DMS153 treated with DMSO at 0.1 percent for 48 hours (cell line): ENCODE results near the gene SLC17A1.

ENCODE experiments used
- DNase-seq: peaks from one replicate; lab custom pipeline; 2025; ENCODE audit not compliant: unreplicated experiment; lab: John Stamatoyannopoulos, UW

The SLC17A1 gene, protein sequence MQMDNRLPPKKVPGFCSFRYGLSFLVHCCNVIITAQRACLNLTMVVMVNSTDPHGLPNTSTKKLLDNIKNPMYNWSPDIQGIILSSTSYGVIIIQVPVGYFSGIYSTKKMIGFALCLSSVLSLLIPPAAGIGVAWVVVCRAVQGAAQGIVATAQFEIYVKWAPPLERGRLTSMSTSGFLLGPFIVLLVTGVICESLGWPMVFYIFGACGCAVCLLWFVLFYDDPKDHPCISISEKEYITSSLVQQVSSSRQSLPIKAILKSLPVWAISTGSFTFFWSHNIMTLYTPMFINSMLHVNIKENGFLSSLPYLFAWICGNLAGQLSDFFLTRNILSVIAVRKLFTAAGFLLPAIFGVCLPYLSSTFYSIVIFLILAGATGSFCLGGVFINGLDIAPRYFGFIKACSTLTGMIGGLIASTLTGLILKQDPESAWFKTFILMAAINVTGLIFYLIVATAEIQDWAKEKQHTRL

DNA sequence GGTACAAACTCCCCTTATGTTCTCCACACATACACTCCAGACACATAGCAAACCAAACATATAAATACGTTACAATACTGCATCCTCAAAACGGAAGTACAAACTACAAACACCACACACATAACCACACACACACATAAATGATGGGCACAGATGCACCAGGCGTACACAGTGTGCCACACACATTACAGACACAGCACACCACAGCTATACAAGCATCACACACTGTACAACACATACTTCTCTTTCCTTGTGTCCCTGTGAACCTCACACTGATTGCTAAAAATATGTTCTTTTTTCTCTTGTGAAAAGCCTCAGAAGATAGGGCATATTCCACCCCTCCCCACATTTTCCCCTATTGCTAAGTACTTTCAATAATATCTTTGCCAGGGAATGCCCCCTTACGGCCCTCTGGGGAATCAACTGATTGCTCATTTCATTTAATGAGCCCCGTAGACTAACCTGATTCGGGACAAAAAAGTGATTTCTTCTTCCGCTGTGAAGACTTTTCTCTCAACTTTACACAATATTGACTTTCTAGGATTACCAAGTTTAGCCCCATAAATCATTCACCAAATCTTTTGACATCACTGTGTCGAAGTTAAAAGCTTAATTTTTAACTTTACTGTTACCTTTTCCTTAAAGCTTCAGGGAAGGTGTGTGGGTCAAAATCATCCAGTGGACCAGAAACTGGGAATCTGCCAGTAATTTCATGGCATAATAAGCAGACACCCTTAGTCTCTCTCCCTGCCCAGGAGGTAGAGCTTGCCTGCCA, at the start of gene SLC17A1:
TSS of gene SLC17A1 (minus strand) at position 521 of the 775 bp plus-strand sequence. CDS start 1,495 bp downstream, outside the sequence.
- no peak for DNase-seq

DNA sequence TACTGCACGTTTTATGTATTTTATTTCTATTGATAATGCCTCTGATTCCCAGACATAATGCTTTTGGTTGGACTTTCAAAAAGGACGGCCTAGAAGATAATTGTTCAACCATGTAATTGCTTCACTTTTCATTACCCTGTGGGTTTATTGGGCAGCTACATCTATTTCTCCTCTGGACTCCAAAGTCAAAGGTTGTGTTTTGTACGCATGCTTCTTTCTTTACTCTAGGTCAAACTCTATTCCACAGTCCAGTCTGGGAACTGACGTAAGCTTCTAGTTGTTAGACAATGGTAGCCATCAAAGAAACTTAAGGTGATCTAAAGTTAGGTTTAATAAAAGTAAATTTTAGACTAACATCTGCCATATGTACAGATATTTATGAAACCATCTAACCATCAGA, 48.7 kb upstream of the SLC17A1 start:
- DNase-seq = no peak

DNA sequence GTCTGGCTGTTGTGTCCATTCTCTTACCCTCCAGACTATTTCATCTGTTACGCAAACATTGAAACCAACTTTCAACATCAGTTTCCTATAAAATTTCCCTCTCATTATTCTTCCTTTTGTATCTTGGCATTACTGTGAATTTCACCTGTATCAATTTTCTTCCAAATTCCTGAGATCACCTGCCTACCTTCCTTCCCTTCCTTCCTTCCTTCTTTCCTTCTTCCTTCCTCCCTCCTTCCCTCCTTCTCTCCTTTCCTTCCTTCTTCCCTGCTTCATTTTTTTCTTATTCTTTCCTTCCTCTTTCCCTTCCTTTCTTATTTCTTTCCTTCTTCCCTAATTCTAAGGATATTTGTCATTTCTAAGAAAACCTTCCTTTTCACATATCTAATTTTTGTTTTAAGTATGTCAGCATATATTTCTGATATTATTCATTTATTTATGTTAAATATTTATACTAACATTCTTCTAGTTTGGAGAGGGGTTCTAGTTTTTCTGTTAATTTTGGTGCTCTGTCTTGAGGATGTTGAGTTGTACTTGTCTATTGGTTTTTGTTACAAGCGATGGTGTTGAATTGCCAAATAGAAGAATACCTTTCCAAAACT, 47.0 kb upstream of the SLC17A1 start:
- DNase-seq = no peak

- DNase-seq = no peak
Measured at GRCh38 chr6:25875926-25876602, 44.2 kb upstream of the SLC17A1 start.

- no peak for DNase-seq
Measured at GRCh38 chr6:25875563-25875905, 43.7 kb upstream of the SLC17A1 start.

DNA sequence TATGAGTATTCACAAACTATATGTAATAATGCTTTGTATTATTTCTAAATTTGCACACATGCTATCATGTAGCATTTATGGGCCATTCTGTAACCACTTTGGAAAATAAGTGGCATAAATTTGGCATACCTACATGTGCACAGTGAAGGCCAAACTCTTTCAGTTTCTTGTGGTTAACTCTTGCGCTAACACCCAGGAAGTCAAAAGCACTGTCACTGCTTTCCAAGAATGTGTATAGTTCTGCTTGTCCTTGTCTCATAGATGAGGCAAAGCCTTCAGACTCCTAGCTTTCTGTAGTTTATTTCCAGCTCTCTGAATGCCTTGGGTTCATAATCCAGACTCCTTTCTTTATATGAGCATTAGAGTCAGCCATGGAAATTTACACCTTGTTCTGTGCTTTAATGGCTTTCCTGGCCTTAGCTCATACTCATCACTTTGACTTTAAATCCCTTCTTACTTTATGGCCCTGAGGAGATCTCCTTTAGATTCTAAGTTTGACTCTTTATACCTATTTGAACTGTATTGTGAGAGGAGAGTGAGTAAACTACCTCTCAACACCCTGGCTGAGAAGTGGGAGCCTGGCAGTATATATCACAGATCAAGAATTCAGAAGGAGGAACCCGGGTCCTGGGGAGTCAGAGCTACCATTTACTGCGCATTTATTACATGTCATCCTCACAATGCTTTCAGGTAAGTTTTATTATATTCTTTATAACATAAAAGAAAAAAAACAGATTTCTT, 43.1 kb upstream of the SLC17A1 start:
- no peak for DNase-seq

GRCh38 chr6:25874118-25874517, 42.3 kb upstream of the SLC17A1 start, which contains the start of gene SLC17A3:
SLC17A3 (minus strand) TSS chr6:25874243; CDS start chr6:25868387, 5,856 bp downstream.
- DNase-seq = no peak

- DNase-seq = no peak
Measured at GRCh38 chr6:25872814-25873213, 41.0 kb upstream of the SLC17A1 start.

DNA sequence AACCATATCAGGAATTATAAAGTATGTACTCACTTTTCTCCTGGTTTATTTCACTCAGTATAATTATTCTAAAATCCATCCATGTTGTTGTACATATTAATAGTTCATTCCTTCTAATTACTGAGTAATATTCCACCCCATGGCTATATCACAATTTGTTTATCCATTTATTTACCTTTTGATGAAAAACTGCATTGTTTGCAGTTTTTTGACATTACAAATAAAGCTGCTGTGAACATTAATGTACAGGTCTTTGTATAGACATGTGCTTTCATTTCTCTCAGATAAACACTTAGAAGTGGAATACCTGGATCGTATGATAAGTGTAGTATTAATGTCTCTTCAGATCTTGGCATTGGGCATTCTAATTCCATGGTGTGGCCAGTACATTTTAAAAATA, 38.0 kb upstream of the SLC17A1 start:
- DNase-seq = no peak

GRCh38 chr6:25868436-25869183, 36.8 kb upstream of the SLC17A1 start:
- DNase-seq = no peak

DNA sequence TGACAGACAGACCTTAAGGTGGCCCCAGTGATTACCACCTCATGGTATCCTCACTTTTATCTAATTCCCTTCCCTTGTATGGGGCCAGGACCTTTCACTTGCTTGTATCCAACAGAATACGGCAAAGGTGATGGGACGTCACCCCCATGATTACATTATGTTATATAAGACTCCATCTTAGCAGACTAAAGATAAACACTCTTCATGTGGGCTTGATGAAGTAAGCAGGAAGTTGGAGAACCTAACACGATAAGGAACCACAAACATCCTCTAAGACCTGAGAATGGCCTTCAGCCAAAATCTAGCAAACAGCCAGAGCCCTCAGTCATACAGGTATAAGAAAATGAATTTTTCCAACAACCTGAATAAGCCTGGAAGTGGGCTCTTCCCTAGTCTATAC, 34.2 kb upstream of the SLC17A1 start:
- no peak for DNase-seq

GRCh38 chr6:25863360-25863759, 31.5 kb upstream of the SLC17A1 start:
- no peak for DNase-seq

GRCh38 chr6:25862199-25862598, 30.3 kb upstream of the SLC17A1 start:
- no peak for DNase-seq

- no peak for DNase-seq
Measured at GRCh38 chr6:25852756-25853155, 20.9 kb upstream of the SLC17A1 start.

- DNase-seq = no peak
Measured at GRCh38 chr6:25851961-25852360, 20.1 kb upstream of the SLC17A1 start.

DNA sequence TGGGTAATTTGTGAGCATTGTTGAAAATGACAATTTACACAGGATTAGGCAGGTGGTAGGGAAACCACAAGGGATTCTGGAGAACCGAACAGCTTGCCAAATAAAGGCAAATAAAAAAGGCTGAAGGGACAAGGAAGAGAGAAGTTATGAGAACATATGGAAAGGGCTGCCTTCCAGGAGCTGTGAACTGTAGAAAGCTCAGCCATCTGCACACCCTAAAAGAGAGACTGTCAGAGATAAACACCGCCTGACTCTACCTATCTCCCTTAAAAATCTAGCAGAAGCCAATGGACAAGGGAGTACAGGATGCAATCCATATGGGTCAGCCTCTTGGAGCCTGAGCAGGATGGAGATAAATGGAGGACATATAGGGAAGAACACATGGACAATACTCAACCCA, 12.7 kb upstream of the SLC17A1 start:
- DNase-seq = no peak

GRCh38 chr6:25842526-25842925, 10.7 kb upstream of the SLC17A1 start:
- no peak for DNase-seq

DNA sequence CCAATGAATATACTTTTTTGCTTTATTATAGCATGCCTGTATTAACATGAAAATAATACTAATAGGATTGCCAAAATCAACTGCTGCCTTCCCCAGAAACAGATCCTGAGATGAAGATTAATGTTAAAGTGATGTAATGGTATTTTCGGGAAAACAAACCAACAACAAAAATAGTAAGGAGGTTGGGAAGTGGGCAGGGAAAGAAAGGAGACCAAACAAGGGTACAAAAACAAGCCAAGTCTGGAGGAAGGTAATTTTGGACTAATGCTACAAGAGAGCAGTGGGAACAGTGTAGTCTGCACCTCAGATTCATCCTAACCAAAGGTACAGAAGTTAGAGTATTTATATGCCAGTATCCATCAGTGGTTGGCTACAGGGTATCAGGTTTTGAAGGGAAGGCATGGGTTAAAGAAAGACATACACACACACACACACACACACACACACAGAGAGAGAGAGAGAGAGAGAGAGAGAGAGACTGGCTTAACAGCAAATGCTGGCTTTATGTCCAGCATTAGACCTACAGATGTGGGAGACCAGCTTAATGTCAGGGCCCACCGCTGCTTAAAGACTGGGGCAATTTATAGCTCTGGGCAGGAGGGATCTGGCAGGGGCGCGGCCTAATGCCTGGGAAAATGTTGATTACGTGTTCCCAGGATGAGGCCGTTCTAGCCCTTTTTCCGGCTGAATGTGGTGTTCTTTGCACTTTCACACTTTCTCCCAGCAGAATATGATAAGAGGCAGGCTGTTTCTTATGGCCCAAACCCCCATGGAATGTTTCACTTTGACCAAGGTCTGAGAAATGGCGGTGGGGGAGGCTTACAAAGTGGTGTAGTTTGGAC, 3.8 kb upstream of the SLC17A1 start:
- no peak for DNase-seq

GRCh38 chr6:25834950-25835349, 3.1 kb upstream of the SLC17A1 start:
- DNase-seq = no peak
